Stimulated activated CD8-positive, alpha-beta memory T cell treated with anti-CD3 and anti-CD28 coated beads, Interleukin-7, amount 100 ng/mL, for 48 hours (primary cell): ENCODE measurements around the gene SNX25.
"Not testable (repeated sequence)": the region's sequence is repeated elsewhere in the genome, so short reads cannot be mapped to it uniquely, and the experiment has no call there.

Experiments used
- DNase-seq, 2 donors: peaks; one replicate each; pipeline ENCODE4 v3.0.0-alpha.2; 2020; ENCODE audit warnings: low read depth in 1 of 2; ENCODE audit errors: extremely low read depth in 1 of 2

The SNX25 gene

DNA sequence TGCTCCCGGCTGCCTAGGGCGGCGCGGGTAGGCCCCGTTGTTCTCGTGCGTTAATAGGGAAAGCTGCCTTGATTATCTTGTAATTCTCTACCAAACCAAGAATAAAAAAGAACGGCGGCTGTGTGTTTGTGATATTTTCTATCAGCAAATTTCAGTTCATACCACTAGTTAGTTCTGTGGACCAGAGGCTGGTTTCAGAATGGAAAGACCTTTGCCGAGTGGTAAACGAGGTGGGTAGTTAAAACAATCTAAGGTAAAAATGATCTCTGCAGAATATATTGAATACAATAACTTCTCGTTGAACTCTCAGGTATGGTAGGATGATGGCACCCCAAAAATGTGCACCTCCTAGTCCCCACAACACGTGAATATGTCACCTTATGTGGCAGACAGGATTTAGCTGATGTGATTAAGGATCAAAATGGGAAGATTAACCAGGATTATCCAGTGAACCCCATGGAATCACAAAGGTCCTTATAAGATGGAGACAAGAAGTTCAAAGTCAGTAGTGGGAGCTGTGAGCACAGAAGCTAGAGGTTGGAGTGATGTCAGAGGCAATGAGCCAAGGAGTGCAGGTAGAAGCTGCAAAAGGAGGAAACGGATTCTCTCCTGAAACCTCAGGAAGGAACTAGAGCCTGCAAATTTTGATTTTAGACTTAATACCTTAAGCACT lies 5.0 kb upstream of the SNX25 start:
- DNase-seq = no peak

DNA sequence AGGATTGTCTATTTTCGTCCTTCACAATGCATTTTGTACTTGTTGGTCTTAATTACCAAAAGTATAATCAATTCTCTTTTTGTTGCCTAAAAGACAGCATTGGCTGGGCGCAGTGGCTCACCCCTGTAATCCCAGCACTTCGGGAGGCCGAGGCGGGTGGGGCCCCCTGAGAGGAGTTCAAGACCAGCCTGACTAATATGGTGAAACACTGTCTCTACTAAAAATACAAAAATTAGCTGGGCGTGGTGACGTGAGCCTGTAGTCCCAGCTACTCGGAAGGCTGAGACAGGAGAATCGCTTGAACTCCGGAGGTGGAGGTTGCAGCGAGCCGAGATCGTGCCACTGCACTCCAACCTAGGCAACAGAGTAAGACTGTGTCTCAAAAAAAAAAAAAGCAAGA lies 4.3 kb upstream of the SNX25 start:
- not testable (repeated sequence) for DNase-seq

DNA sequence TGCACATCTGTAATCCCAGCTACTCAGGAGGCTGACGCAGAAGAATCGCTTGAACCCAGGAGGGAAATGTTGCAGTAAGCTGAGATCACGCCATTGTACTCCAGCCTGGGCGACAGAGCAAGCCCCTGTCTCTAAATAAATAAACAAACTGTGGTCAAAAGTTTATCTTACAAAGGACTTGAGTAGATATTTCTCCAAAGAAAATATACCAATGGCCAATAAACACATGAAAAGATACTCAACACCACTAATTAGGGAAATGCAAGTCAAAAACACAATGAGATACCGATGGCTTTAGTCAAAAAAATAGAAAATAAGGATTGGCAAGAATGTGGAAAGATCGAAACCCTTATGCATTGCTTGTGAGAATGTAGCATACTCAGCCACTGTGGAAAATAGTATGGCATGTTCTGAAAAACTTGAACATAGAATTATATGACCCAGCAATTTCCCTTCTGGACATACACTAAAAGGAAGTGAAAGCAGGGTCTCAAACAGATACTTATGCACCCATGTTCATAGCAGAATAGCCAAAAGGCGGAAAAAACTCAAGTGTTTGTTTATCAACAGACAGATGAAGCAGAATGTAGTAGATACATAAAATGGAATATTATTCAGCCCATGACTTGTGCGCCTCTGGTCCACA lies 3.6 kb upstream of the SNX25 start:
- no peak for DNase-seq

DNA sequence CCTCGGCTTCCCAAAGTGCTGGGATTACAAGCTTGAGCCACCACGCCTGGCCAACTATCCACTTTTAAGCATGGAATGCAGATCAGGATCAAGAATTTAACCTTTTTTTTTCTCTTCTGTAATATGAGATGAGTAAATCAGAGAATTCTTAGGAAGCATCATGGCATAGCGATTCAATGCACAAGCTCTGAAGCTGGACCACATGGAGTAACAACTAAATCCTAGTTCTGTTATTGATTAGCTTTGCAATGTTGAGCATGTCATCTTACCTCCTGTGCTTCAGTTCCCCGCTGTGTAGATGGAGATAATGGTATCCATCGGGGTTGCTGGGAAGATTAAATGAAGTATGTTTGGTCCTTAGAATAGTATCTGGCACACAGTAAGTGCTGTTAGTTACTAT lies 1.9 kb upstream of the SNX25 start:
- no peak for DNase-seq

DNA sequence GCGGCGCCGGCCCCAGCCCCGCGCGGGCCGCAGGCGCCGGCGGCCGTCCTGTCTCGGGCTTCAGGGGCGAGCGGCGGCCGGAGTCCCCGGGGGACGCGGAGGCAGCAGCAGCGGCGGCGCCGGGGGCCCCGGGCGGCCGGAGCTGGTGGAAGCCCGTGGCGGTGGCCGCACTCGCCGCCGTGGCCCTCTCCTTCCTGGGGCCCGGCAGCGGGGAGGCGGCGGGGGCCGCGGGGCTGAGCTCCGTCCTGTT lies 379 bp downstream of the SNX25 start:
- not testable (repeated sequence) for DNase-seq

DNA sequence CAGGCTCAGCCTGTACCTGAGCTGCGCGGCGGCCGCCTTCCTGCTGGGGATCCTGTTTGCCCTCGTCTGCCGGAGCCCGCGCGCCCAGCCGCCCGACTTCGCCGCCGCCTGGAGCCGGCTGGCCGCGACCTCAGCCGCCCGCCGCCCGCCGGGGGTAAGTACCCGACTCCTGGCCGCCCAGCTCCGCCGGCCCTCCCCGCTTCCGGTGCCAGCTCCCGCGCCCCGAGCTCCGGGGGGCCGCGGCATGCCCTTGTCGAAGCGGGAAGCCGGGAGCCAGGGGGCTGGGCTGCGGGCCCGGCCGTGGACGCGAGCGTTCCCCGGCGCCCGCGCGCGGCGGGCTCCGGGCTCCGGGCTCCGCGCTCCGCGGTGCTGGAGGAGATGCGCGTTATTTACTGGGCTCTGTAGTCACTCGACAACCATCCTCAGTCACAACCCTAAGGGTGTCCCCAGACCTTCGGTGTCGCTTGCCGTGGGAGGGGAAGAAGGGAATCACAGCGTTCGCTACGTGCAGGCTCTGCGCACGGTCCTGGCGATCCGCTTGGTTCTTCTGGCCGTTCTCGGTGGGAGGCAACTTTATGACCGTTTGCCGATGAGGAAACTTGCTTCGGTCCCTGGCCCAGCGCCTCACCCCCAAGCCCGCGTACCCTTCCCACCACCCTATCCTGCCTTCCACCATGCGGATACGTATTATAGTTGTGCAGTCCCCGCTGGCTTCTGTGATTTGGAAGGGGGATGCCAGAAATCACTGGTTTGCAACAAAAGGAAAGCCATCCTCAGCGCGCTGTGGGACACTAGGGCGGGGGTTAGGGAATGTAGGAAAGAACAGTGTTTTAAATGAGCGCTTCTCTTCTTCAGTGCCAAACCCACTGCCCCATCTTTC lies 944 bp downstream of the SNX25 start:
- DNase-seq = peak in 1 of 2 donors; percentile 21

DNA sequence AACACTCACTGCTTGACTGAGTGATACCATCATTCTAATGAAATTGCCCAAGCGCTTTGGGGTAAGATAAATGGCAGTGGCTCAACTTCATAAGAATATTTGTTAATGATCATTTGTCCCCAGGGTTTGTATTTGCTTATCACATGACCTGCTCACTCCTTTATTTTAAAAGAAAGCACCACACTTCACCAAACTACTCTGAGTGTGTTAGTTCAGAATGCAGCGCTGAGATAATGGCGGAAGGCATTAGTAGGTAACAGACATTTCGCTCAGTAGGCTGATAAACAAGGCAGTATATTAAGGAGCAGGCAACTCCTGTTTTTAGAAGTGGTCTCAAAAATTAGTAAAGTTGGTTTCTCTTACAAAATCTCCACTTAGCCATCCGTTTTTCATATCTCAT lies 1.6 kb downstream of the SNX25 start:
- DNase-seq = no peak

DNA sequence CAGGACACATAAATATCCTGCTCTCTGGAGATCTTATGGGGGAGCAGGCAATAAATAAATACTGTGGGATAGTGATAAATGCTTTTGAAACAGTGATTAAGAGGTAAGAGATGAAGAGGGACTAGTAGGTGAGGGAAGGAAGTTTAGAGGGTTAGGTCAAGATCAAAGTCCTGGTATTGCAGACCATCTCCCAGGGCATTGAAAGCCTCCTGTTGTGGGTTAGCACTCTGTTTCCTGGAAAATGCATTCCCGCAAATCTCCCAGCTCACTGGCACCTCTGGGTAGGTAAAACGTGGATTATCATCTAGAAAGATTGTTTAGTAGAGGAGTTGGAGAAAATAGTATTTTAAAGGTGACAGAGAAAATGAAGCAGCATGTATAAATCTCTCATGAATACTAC lies 2.2 kb downstream of the SNX25 start:
- DNase-seq = no peak

DNA sequence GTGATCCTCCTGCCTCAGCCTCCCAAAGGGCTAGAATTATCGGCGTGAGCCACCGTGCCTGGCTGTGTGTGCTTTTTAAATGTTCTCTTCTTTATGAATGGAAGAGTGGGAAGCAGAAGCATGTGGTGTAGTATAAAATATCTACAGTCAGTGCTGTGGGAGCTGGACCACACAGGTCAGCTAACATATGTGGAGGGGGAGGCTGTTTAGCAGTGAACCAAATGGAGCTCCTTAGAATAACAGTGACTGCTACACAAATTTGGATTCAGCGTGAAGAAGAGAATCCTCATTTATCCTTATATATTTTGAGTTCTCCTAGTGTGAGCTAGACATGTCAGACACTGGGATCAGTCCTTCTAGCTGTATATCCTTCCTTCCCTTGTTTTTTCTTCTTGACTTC lies 3.2 kb downstream of the SNX25 start:
- DNase-seq = no peak

DNA sequence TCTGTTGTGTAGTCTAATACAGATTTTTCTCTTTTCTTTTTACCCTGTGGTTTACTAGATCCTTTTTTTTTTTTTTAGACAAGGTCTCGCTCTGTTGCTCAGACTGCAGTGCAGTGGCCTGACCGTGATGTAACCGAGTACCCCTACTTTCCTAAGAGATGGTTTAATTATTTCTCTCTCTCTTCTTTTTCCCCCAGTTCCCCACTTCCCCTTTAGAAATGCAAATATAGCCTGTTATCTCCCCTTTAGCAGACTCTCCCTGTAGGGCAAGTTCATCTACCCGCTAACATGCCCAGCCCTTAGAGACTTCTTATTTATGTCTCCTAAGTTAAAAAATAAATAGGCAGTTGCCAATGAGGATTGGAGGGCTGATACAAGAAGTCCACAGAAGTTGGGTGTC lies 4.5 kb downstream of the SNX25 start:
- no peak for DNase-seq

DNA sequence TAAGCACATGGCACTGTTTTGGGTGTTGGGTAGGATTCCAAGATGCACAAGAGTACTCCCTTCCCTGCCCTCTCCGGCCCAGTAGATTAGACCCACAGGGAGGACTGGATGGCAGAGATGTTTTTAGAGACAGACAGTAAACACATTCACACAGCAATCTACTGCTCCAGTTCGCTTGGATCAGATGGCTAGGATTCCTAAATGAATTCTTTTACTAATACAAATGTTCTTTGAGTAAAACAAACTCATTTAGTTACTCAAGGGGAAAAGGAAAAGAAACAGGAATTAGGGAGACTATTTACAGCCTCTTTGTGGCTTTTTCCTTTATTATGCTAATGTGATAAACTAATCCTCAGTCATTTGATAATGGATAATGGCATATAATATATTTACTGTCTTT lies 5.9 kb downstream of the SNX25 start:
- no peak for DNase-seq

DNA sequence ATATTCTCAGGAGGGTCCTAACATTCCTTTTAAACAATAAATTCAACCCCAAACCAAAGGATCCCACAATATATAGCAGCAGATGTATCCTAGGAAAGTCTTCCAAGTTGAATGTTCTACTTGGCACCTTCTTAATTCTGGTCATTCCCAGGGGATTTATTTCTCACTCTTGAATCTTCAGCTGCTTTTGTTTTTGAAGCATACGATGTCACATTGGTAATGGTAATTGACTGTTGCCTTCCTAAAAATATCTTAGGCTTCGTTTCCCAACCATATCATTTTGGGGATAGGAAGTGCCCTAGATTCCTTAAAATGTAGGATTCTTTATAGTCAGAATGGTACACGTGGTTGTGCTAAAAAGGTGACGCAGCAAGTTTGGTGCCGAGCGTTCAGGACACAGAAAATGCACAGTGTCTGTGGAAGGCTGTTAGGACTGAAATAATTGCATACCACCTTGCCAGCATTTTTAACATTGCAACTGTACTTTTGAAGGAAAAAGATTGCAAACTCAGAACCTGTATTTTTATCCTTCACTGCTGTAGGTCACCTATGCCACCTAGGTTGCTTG lies 8.1 kb downstream of the SNX25 start:
- DNase-seq = no peak

DNA sequence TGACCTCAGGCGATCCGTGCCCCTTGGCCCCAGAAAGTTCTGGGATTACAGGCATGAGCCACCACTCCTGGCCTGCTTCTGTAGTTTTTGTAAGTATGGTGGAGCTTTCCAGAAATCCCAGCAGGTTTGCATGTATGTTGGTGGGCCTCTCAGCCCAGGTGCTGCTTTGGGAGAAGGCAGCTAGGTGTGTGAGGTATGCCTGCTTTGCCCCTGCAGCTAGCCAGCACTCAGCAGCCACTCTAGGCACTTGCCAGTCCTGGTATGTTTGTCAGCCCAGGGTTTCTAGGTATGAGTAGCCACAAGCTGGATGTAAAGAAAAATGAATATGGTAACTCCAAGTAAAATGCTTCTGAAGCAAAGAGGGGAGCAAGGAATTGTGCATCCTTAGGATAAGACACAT lies 8.9 kb downstream of the SNX25 start:
- no peak for DNase-seq

DNA sequence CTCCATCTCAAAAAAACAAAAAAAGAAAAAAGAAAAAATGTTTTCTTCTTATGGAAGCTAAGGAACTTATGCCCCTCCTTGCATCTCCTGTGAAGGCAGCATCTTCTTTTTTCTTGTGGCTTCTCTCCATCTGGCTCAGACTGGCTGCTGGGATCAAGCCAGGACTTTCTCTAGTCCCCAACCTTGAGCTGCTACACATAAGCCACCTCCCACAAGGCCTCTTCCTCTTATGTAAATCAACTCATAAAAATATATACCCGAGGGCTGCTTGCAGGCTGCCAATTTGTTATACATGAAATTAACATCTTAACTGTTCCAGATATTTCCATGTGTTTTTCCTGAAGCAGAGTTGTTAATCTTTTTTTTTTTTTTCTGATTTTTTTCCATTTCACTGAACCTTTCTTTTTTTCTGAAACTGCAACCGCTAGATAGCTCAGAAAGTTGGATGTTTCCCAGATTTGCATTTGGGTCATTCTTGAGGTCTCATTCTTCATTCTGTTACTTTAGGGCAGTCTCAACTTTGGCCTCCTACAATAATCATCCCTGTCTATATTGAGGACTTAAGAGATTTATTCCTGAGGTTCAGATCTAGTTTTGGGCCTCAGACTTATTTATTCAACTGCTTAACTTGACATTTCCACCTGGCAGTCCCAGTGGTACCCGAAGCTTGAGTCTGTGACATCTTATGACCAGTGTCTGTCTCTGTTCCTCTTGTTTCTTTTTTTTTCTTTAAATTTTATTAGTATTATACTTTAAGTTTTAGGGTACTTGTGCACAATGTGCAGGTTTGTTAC lies 10.3 kb downstream of the SNX25 start:
- no peak for DNase-seq

DNA sequence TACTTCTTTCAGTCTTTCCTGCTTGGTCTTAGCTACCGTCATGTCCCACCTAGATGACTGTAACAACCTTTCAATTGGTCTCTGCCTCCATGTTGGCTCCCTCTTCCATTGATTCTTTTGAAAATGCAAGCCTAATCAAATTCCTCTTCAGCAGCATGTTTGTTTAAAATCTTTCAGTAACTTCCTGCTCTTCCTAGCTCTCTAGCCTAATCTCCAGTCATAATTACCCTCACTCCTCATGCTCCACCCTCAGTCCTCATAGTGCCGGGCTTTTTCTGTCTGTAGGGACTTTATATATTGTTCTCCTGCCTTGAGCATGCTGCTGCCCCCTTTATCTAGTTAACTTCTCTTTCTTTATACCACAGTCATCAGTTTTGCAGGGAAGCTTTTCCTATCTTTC lies 12.1 kb downstream of the SNX25 start:
- no peak for DNase-seq

DNA sequence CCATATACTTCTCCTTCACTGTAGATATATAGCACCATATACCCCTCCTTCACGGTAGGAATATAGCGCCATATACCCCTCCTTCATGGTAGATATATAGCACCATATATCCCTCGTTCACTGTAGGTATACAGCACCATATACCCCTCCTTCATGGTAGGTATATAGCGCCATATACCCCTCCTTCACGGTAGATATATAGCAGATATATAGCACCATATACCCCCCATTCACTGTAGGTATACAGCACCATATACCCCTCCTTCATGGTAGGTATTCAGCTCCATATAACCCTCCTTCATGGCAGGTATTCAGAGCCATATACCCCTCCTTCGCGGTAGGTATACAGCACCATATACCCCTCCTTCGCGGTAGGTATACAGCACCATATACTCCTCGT lies 12.5 kb downstream of the SNX25 start:
- DNase-seq = no peak

DNA sequence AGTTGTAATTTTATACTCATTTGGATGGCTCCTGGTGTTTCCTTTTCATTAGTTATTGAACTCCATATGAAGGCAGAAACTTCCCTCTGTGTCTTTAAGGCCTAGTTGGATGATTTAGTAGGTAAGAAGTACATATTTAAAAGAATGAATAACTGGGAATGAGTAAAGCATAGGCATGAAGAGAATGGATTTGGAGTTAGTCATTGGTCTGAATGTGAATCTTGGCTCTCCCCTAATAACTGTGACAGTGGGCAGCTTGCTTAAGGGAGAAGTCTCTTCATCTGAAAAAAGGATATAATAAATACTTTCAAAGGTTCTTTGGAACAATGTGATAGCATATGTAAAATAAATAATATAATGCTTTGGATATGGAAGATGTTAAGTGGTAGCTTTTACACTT lies 13.2 kb downstream of the SNX25 start:
- no peak for DNase-seq

DNA sequence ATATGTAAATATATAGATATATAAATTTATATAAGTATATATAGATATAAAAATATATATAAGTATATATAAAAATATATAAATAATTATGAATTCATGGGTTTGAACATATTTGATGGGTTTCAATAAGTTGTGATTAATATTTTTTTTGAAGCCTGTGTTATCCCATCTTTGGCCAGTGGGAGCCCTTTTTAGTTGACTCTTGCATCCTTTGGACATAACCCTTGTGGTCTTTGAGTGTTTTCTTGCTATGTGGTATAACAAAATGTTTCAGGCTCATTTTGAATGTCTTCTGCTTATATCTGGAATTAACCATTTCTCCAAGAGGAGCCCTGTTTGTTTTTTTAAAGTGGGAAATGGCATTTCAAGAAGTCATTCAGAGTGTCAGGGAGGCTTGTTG lies 15.2 kb downstream of the SNX25 start:
- DNase-seq = no peak

DNA sequence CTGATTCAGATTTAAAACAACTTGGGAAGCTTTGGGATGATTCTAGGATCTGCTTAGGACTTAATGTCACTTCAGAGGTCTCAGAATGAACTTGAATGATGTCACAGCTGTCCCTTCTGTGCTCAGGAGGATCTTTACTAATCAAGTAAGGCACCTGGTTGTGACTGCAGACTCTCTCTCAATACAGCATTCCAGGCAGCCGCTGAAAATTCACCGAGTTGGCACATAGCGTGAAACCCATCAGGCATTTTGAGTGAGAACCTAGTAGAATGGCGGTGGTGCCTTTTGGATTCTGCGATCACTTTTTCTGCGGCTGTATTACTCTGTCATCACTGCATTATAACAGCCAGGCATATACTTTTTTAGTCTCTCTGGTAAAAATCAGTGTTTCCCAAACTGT lies 16.5 kb downstream of the SNX25 start:
- no peak for DNase-seq

DNA sequence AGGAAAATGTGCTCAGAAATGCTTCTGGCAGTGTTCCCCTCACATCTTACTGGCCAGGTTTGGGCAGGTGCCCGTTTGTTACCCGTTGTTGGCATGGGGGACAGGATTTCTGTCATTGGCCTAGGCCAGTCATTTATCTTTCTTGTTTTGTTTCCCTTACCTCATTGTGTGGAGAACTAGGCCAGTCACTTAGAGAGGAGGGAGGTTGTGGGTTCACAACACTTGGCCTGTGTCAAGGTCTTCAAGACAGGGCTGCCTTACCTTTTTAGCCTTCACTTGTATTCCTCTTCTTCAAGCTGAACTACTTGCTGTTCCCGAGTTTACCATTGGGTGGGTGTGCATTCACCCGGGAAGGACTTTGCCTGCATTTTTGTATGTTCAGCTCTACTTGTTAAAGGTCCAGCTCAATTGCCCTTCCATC lies 17.7 kb downstream of the SNX25 start:
- DNase-seq = no peak

DNA sequence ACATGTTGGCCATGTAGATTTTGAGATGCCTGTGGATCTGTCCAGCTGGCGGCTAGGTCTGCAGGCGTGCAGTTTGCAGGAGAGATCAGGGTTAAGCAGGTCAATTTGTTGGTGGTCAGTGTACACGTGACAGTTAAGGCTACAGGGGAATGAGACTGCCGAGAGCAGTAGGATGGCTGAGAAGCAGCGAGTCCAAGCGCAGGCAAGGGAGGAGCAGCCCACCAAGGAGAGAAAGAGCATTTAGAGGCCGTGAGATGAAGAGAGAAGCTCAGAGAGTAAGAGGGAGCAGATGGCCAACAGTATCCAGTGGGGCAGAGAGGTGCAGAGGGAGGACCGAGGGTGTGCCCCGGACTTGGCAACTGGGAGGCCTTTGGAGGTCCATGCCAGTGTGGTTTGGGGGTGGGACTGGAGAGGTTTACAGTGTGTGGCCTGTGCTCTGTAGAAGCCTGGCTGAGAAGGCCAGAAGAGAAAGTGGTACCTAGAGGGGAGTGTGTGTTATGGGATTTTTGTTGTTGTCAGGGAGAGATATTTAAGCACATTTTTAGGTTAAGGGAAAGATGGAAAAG lies 18.4 kb downstream of the SNX25 start:
- no peak for DNase-seq
